ENCODE results near the gene SLC22A7. TPM values are rescaled to one million over a fixed set of nuclear protein-coding genes. Genes with fewer than 3 reads are reported as not detected.
A peak's percentile ranks its signal among the peaks of the same experiment; 100 is the strongest.

The SLC22A7 gene
- total and polyA plus RNA-seq, 2 donors from 2014 or later = 2.0 to 34.8 TPM

GRCh38 chr6:43286456-43286979 lies 11.5 kb upstream of the SLC22A7 start:
- peak in 1 of 5 donors; percentile 41 for DNase-seq
- no peak overlapping the region for H3K27ac ChIP-seq (ENCODE audit: low read depth in 2 of 2, low read length in 2 of 2)
- no peak overlapping the region for H3K9ac ChIP-seq (ENCODE audit: low read length in 3 of 3)
- FAIRE-seq = no peak
- H3K4me3 ChIP-seq (ENCODE audit: low read length in 3 of 3) = no peak overlapping the region
- TF ChIP-seq, protein P1, sequence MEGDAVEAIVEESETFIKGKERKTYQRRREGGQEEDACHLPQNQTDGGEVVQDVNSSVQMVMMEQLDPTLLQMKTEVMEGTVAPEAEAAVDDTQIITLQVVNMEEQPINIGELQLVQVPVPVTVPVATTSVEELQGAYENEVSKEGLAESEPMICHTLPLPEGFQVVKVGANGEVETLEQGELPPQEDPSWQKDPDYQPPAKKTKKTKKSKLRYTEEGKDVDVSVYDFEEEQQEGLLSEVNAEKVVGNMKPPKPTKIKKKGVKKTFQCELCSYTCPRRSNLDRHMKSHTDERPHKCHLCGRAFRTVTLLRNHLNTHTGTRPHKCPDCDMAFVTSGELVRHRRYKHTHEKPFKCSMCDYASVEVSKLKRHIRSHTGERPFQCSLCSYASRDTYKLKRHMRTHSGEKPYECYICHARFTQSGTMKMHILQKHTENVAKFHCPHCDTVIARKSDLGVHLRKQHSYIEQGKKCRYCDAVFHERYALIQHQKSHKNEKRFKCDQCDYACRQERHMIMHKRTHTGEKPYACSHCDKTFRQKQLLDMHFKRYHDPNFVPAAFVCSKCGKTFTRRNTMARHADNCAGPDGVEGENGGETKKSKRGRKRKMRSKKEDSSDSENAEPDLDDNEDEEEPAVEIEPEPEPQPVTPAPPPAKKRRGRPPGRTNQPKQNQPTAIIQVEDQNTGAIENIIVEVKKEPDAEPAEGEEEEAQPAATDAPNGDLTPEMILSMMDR (IDR thresholded peaks at IDR 0.05; ENCODE audit: borderline replicate concordance, extremely low read depth, insufficient read depth) = no peak
- intact Hi-C loops (cut with DNase I) = no loop called here
- H3K9me3 ChIP-seq (ENCODE audit: control insufficient read depth in 2 of 3, insufficient read depth in 1 of 3, low read length in 3 of 3) = no peaks in the 10 kb centered on the region
- no peaks in the 10 kb centered on the region for H3K36me3 ChIP-seq (ENCODE audit: control insufficient read depth in 2 of 3, insufficient read depth in 3 of 3, low read length in 3 of 3)
- no peaks in the 10 kb centered on the region for H3K4me1 ChIP-seq (ENCODE audit: control insufficient read depth in 2 of 3, insufficient read depth in 2 of 3, low read depth in 1 of 3, low read length in 3 of 3)
- no peaks in the 10 kb centered on the region for H3K27me3 ChIP-seq (ENCODE audit: control insufficient read depth, insufficient read depth, low read length)

GRCh38 chr6:43286980-43287716 lies 10.9 kb upstream of the SLC22A7 start:
- Histone ChIP-seq H3K27me3 (ENCODE audit: control insufficient read depth, insufficient read depth, low read length) (no peaks in the 10 kb centered on the region), H3K27ac (ENCODE audit: low read depth in 2 of 2, low read length in 2 of 2) (no peak overlapping the region), H3K4me1 (ENCODE audit: control insufficient read depth in 2 of 3, insufficient read depth in 2 of 3, low read depth in 1 of 3, low read length in 3 of 3) (no peaks in the 10 kb centered on the region), H3K4me3 (ENCODE audit: low read length in 3 of 3) (no peak overlapping the region), H3K9me3 (ENCODE audit: control insufficient read depth in 2 of 3, insufficient read depth in 1 of 3, low read length in 3 of 3) (no peaks in the 10 kb centered on the region), H3K36me3 (ENCODE audit: control insufficient read depth in 2 of 3, insufficient read depth in 3 of 3, low read length in 3 of 3) (no peaks in the 10 kb centered on the region), H3K9ac (ENCODE audit: low read length in 3 of 3) (no peak overlapping the region)
- FAIRE-seq (no peak), DNase-seq (peak in 3 of 5 donors; percentile 33 to 58 (median 43))
- TF ChIP-seq, protein P1 (IDR thresholded peaks at IDR 0.05; ENCODE audit: borderline replicate concordance, extremely low read depth, insufficient read depth) = no peak
- intact Hi-C loops (cut with DNase I) = no loop called here

DNA sequence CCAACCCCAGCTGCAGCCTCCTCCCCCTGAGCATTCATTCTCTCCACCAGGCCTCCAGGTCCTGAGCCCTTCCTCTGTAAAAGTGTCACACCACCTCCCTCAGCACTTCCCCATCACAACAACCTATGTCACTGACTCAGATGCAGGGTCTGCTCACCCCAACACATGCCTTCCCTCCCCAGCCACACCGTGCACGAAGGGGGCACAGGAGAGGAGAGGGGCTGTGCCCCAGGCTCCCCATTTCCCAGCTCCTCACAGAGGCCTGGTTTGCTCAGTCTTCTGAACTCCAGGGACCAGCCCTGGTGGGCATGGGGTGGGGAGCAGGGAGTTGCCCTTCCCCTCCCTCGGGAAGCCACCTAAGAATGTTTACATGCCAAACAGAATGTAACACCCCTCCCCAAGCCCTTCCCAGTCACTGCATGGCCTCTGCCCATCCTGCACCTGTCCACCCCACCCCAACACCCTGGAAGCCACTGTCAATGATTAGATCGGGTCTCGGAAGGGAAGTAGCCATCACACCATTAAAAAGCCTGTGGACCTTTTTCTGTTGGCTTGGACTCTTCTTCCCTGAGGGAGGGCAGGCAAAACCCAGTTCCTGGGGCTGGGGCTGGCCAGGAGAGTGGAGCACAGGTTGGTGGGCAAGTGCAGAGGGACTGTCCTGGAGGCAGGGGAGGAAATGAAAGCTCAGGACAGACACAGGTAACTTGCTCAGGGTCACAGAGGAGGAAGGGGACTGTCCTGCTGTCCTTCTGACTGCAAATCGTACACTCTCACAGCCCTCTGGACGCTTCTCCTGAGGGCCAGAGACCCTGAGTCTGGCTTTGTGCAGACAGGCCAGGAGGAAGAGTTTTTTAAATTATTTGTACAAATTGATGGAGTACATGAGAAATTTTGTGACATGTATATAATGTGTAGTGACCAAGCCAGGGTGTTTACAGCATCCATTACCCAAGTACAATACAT lies 10.1 kb upstream of the SLC22A7 start:
- DNase-seq = peak in 1 of 5 donors; percentile 30
- intact Hi-C loops (cut with DNase I) = no loop called here
- no peak overlapping the region for H3K4me3 ChIP-seq (ENCODE audit: low read length in 3 of 3)
- no peaks in the 10 kb centered on the region for H3K4me1 ChIP-seq (ENCODE audit: control insufficient read depth in 2 of 3, insufficient read depth in 2 of 3, low read depth in 1 of 3, low read length in 3 of 3)
- TF ChIP-seq, protein P1 (IDR thresholded peaks at IDR 0.05; ENCODE audit: borderline replicate concordance, extremely low read depth, insufficient read depth) = no peak
- H3K27me3 ChIP-seq (ENCODE audit: control insufficient read depth, insufficient read depth, low read length) = no peaks in the 10 kb centered on the region
- H3K27ac ChIP-seq (ENCODE audit: low read depth in 2 of 2, low read length in 2 of 2) = no peak overlapping the region
- no peaks in the 10 kb centered on the region for H3K36me3 ChIP-seq (ENCODE audit: control insufficient read depth in 2 of 3, insufficient read depth in 3 of 3, low read length in 3 of 3)
- H3K9me3 ChIP-seq (ENCODE audit: control insufficient read depth in 2 of 3, insufficient read depth in 1 of 3, low read length in 3 of 3) = no peaks in the 10 kb centered on the region
- FAIRE-seq = no peak
- no peak overlapping the region for H3K9ac ChIP-seq (ENCODE audit: low read length in 3 of 3)
